ENCODE measurements around the gene CENPT.

Gene CENPT

GRCh38 chr16:67882374-67883145 lies 35.1 kb upstream of the CENPT start:
- TF ChIP-seq CTCF (IDR thresholded peaks at IDR 0.05; ENCODE audit: extremely low read depth, missing control alignments), result no peak
- DNase-seq (ENCODE audit: low spot score), result no peak

DNA sequence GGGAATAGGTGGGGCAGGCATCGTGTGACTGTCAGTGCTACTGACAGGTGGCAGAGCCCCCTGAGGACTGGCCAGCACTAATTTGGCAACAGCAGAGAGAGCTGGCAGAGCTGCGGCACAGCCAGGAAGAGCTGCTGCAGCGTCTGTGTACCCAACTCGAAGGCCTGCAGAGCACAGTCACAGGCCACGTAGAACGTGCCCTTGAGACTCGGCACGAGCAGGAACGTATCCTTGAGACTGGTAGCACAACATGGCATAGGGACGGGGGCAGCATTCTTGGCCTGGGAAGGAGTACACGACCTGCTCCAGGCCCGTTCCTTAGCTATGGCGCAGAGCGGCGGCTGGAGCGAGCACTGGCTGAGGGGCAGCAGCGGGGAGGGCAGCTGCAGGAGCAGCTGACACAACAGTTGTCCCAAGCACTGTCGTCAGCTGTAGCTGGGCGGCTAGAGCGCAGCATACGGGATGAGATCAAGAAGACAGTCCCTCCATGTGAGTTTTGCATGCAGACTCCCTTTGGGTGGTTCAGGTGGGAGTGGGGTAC lies 34.2 kb upstream of the CENPT start:
- TF ChIP-seq CTCF (IDR thresholded peaks at IDR 0.05; ENCODE audit: extremely low read depth, missing control alignments), result no peak
- no peak for DNase-seq (ENCODE audit: low spot score)

GRCh38 chr16:67880584-67880983 lies 33.1 kb upstream of the CENPT start:
- no peak for TF ChIP-seq CTCF (IDR thresholded peaks at IDR 0.05; ENCODE audit: extremely low read depth, missing control alignments)

DNA sequence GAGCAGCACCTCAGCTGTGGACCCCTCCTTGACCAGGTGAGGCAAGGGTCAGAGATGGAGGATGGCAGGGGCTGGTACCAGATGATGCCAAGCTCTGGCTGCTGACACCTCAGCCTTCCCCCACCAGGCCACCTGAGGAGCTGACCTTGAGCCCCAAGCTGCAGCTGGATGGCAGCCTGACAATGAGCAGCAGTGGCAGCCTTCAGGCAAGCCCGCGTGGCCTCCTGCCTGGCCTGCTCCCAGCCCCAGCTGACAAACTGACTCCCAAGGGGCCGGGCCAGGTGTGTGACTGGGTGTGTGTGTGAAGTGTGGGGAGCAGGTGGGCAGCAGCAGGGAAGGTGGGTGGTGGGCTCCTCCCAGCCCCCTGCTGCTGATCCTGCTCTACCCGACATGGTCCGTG lies 32.4 kb upstream of the CENPT start:
- no peak for TF ChIP-seq CTCF (IDR thresholded peaks at IDR 0.05; ENCODE audit: extremely low read depth, missing control alignments)
- no peak for DNase-seq (ENCODE audit: low spot score)

More at GRCh38 chr16:67880584-67880983, 33.1 kb upstream of the CENPT start:
- no peak for DNase-seq (ENCODE audit: low spot score)

DNA sequence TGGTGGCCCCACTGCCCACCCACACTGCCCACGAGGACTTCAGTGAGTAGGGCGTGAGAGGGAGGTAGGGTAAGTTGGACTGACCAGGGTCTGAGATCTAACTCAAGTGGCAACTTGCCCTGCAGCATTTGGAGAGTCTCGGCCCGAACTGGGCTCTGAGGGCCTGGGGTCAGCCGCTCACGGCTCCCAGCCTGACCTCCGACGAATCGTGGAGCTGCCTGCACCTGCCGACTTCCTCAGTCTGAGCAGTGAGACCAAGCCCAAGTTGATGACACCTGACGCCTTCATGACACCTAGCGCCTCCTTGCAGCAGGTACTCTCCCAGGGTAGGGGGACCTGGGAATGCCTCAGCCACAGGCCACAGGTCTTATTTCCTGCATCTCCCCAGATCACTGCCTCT lies 32.0 kb upstream of the CENPT start:
- no peak for DNase-seq (ENCODE audit: low spot score)
- no peak for TF ChIP-seq CTCF (IDR thresholded peaks at IDR 0.05; ENCODE audit: extremely low read depth, missing control alignments)

- no peak for TF ChIP-seq CTCF (IDR thresholded peaks at IDR 0.05; ENCODE audit: extremely low read depth, missing control alignments)
- DNase-seq (ENCODE audit: low spot score), result no peak
These were observed 31.4 kb upstream of the CENPT start for GRCh38 chr16:67878846-67879245.

GRCh38 chr16:67878232-67878631 lies 30.7 kb upstream of the CENPT start:
- DNase-seq (ENCODE audit: low spot score), result no peak
- no peak for TF ChIP-seq CTCF (IDR thresholded peaks at IDR 0.05; ENCODE audit: extremely low read depth, missing control alignments)

Measured in GM20000 (cell line).